Small intestine (tissue), 7 donors: ENCODE data around the gene TECTA. TPM values are rescaled to one million over a fixed set of nuclear protein-coding genes. Genes with fewer than 3 reads are reported as not detected.
"Not testable (repeated sequence)": the region's sequence is repeated elsewhere in the genome, so short reads cannot be mapped to it uniquely, and the experiment has no call there.

Source experiments
- DNase-seq, 2 donors: peaks; one replicate each; pipeline versions ENCODE4 v3.0.0 to v3.0.0-alpha.2; 2013
- FAIRE-seq: peaks from 2 replicates; lab custom pipeline; 2012; peaks lifted over from hg19 to GRCh38; lab: Jason Lieb, UNC
- H3K27ac ChIP-seq, 3 donors: one replicate each; pipeline ENCODE4 v1.5.1; 2013; ENCODE audit warnings: low read length in 2 of 3, mild to moderate bottlenecking in 2 of 3, control low read depth in 1 of 3, inconsistent platforms in 1 of 3, low read depth in 1 of 3, moderate library complexity in 1 of 3
- H3K27me3 ChIP-seq, 3 donors: one replicate each; pipeline ENCODE4 v1.6.1; 2013; ENCODE audit warnings: low read length in 3 of 3, inconsistent platforms in 1 of 3; ENCODE audit not compliant: control insufficient read depth in 3 of 3, insufficient read depth in 3 of 3
- H3K36me3 ChIP-seq, 3 donors: one replicate each; pipeline ENCODE4 v1.6.1; 2013; ENCODE audit warnings: low read length in 3 of 3, inconsistent platforms in 1 of 3, low read depth in 1 of 3, mild to moderate bottlenecking in 1 of 3, moderate library complexity in 1 of 3; ENCODE audit not compliant: control insufficient read depth in 3 of 3, insufficient read depth in 2 of 3
- H3K4me1 ChIP-seq, 3 donors: one replicate each; pipeline ENCODE4 v1.6.1; 2013; ENCODE audit warnings: low read length in 2 of 3, inconsistent platforms in 1 of 3, low read depth in 1 of 3, mild to moderate bottlenecking in 1 of 3, moderate library complexity in 1 of 3; ENCODE audit not compliant: control insufficient read depth in 3 of 3, insufficient read depth in 2 of 3
- H3K4me3 ChIP-seq, 3 donors: one replicate each; pipeline ENCODE4 v1.5.1; 2013; ENCODE audit warnings: low read length in 3 of 3, control low read depth in 1 of 3, inconsistent platforms in 1 of 3, low read depth in 1 of 3, mild to moderate bottlenecking in 1 of 3, moderate library complexity in 1 of 3
- H3K9me3 ChIP-seq, 2 donors: one replicate each; pipeline ENCODE4 v1.6.1; 2013; ENCODE audit warnings: low read depth in 1 of 2, low read length in 1 of 2; ENCODE audit not compliant: control insufficient read depth in 2 of 2, insufficient read depth in 1 of 2
- WGBS, 3 donors: extraction: QIAGEN DNeasy Blood & Tissue Kit; methylation state at CpG; one replicate each; pipeline ENCODE4 v1.1.7; 2013; 5-methylcytosine and 5-hydroxymethylcytosine counted together
- polyA plus RNA-seq, 4 donors: library from polyadenylated mRNA; stranded (reverse) in 3 of 4; unstranded in 1 of 4; fragments of 200-250 nt in 3 of 4; fragments of 120-200 nt in 1 of 4; gene quantifications; one replicate each; pipeline versions ENCODE4 v1.2.1 to v1.2.3, GENCODE V29; 2013
- donor health status: healthy with polysubstance abuse.
- donor health status: control.
- donor health status: control.
- donor health status: Bipolar disorder and iron deficiency.
- donor health status: healthy.

Gene TECTA
- polyA plus RNA-seq, 4 donors: 0.21 to 2.9 TPM; not detected in 2

- no peak overlapping the region for H3K27ac ChIP-seq
Measured at GRCh38 chr11:121237686-121238658, 136.9 kb downstream of the TECTA start.

GRCh38 chr11:121238956-121239355 lies 137.9 kb downstream of the TECTA start:
- Histone ChIP-seq H3K36me3 (no peaks in the 10 kb centered on the region), H3K4me1 (peaks cover 0 to 4% (median 0%) of the 10 kb centered on the region in 3 donors), H3K27ac (no peak overlapping the region), H3K27me3 (no peaks in the 10 kb centered on the region), H3K9me3 (no peaks in the 10 kb centered on the region), H3K4me3 (no peak overlapping the region)
- DNase-seq (no peak), FAIRE-seq (no peak)

More at GRCh38 chr11:121237686-121238658, 136.9 kb downstream of the TECTA start:
- H3K9me3 ChIP-seq: no peaks in the 10 kb centered on the region
- no peak overlapping the region for H3K4me3 ChIP-seq
- FAIRE-seq (no peak), DNase-seq (no peak)
- 59 to 70% (median 60%) methylated on average over 12 of the region's 12 CpGs for WGBS, 3 donors
- H3K36me3 ChIP-seq: no peaks in the 10 kb centered on the region
- H3K27me3 ChIP-seq: no peaks in the 10 kb centered on the region
- H3K4me1 ChIP-seq: peaks cover 0 to 4% (median 0%) of the 10 kb centered on the region in 3 donors

GRCh38 chr11:121240001-121240400 lies 139.0 kb downstream of the TECTA start:
- H3K4me3 ChIP-seq, DNase-seq, H3K36me3 ChIP-seq, H3K9me3 ChIP-seq, H3K4me1 ChIP-seq, FAIRE-seq, H3K27ac ChIP-seq, H3K27me3 ChIP-seq: not testable (repeated sequence)
- 47 to 67% (median 48%) methylated on average over 5 of the region's 5 CpGs for WGBS, 3 donors

GRCh38 chr11:121240650-121241303 lies 139.7 kb downstream of the TECTA start:
- 73 to 86% (median 82%) methylated on average over 9 of the region's 9 CpGs for WGBS, 3 donors
- Histone ChIP-seq H3K4me1 (peaks cover 0 to 4% (median 0%) of the 10 kb centered on the region in 3 donors), H3K4me3 (no peak overlapping the region), H3K36me3 (no peaks in the 10 kb centered on the region), H3K27me3 (no peaks in the 10 kb centered on the region), H3K27ac (no peak overlapping the region), H3K9me3 (no peaks in the 10 kb centered on the region)
- DNase-seq (no peak), FAIRE-seq (no peak)

Other genes with a start within 250 kb of the TECTA start
- 10 to 100 TPM in 1 of 4 donors, 1 to 10 TPM in 3; 3.1 to 24.0 (median 4.0) TPM for gene TBCEL, start 77.1 kb upstream of the TECTA start, polyA plus RNA-seq
- gene SC5D, start 191.5 kb downstream of the TECTA start, polyA plus RNA-seq: 10 to 100 TPM; 17.8 to 54.1 (median 26.3) TPM